Activated CD4-positive, alpha-beta T cell treated with anti-CD3 and anti-CD28 coated beads, Interleukin-2, amount 10 ng/mL, durations not matched to agents 7 days and 5 days (primary cell): ENCODE data around the gene F3. TPM values are rescaled to one million over a fixed set of nuclear protein-coding genes. Genes with fewer than 3 reads are reported as not detected.
"Not testable (repeated sequence)": the region's sequence is repeated elsewhere in the genome, so short reads cannot be mapped to it uniquely, and the experiment has no call there.

Experiments
- CTCF ChIA-PET: fragments of 350-600 bp; sonication (Branson Sonifier 250); formaldehyde crosslinking; loops from one replicate; lab custom pipeline; 2021; ENCODE audit warnings: antibody characterized with exemption; lab: Charles Lee
- POLR2A ChIA-PET: fragments of 350-600 bp; sonication (Branson Sonifier 250); formaldehyde crosslinking; loops from one replicate; lab custom pipeline; 2021; ENCODE audit warnings: antibody characterized with exemption; lab: Charles Lee
- DNase-seq: peaks from one replicate; pipeline ENCODE4 v3.0.0-alpha.2; 2020
- H3K27ac Mint-ChIP-seq: one replicate; pipeline ENCODE4 v1.8.0; 2021; ENCODE audit warnings: mild to moderate bottlenecking, moderate library complexity, mixed read lengths
- H3K27me3 Mint-ChIP-seq: one replicate; pipeline ENCODE4 v1.8.0; 2021; ENCODE audit warnings: mixed read lengths
- H3K36me3 Mint-ChIP-seq: one replicate; pipeline ENCODE4 v1.8.0; 2021; ENCODE audit warnings: low read depth, mixed read lengths
- H3K4me1 Mint-ChIP-seq: one replicate; pipeline ENCODE4 v1.8.0; 2021; ENCODE audit warnings: mixed read lengths
- H3K4me3 Mint-ChIP-seq: one replicate; pipeline ENCODE4 v1.8.0; 2021; ENCODE audit warnings: mild to moderate bottlenecking, moderate library complexity, mixed read lengths
- H3K9me3 Mint-ChIP-seq: one replicate; pipeline ENCODE4 v1.8.0; 2021; ENCODE audit warnings: mixed read lengths
- total RNA-seq, 2 experiments: library from RNA; stranded (reverse); gene quantifications; one replicate each; pipeline ENCODE4 v1.2.3, GENCODE V29; 2021

The F3 gene
- total RNA-seq, result not detected

DNA sequence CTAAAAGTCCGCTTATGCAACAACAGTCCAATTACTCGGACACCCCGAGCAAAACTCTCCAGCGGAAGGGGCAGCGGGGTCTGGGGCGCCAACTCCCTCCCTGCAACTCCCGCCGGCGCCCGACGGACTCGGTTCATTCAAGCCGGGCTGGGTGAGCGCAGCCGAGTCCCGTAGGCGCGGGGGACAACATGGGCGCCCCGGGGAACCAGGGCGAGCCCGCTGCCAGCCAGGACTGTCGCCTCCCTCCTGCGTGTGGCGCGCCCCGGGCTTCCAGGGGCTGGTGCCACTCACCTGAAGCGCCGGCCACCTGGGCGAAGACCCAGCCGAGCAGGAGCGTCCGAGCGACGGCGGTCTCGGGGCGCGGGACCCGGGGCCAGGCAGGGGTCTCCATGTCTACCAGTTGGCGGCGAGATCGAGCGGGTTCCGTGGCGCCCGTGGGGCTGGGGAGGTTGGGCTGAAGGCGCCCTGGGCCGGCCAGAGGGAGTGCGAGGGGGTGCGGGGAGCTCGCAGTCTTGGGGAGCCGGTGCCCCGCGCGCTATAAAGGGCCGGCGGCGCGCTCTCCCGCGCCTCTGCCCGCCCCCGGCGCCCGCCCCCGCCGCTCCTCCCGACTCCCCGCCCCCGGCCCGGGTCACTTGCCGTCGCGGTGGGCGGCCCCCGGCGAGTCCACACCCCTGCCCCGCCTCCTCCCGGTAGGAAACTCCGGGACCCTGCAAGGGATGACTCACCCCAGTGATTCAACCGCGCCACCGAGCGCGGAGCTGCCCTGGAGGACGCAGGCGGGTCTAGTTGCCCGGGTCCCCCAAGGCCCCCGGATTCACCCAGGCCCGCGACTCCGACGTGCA, at the start of gene F3:
F3 (minus strand) TSS at position 514 of the 842 bp plus-strand sequence; CDS start at position 391, 123 bp downstream.
- peak; percentile 55 for DNase-seq
- ChIA-PET CTCF (interaction anchor here (1.4 kb wide), 1 partner anchor 261 kb away, joined by 4 read pairs; no protein-coding TSS in a partner anchor), POLR2A (no interaction called here)
- Mint-ChIP-seq H3K9me3 (no peaks in the 10 kb centered on the region), H3K27me3 (peaks cover 74% of the 10 kb centered on the region), H3K27ac (no peak within 1 kb of the TSS), H3K36me3 (no peaks in the 10 kb centered on the region), H3K4me3 (peak within 1 kb of the TSS; percentile 65), H3K4me1 (peaks cover 16% of the 10 kb centered on the region)

DNA sequence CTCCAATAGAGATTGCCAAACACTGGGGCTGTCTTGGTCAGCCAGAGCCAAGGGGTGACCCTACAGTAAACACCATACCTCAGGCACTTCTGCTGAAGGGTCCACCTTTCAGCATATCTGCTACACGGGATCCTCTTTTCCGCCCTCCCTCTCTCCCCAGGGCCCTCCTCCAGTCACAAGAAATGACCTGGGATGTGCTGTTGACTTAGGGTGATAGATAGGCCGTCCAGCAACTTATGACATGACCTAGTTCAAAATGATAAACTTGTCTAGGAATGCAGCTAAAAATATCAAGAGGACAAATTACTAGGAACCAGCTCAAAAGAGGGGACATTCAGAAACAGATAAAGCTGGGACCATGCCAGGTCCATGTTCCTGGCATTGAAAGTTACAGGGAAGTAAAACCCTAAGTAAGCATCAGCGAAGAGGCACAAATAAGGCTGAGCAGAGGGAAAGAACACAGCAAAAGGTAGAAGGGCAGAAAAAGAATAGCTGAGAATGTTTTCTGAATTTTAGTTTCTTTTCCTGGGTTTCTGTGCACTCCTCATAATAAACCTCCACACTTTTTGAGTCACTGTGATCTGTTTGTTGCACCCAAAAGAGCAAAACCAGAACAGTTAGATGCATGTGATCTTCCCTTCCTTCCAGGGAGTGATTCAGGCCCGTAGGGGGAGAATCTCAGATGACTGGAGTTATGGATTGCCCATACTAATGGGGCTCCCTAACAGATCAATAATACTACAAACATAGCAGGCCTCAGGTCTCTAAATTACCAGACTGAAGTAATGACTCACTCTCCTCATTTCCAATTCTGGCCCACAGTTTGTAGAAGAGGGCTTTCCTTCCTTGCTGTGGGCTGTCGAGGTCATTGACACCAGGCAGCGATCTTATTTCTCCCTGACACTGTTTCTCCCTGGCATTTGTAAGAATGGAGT, 48.9 kb upstream of the F3 start:
- no peak overlapping the region for H3K27ac Mint-ChIP-seq
- H3K36me3 Mint-ChIP-seq, result no peaks in the 10 kb centered on the region
- peaks cover 11% of the 10 kb centered on the region for H3K27me3 Mint-ChIP-seq
- no peaks in the 10 kb centered on the region for H3K4me1 Mint-ChIP-seq
- H3K4me3 Mint-ChIP-seq, result no peak overlapping the region
- no peaks in the 10 kb centered on the region for H3K9me3 Mint-ChIP-seq
- DNase-seq, result no peak
- ChIA-PET CTCF (no interaction called here), POLR2A (no interaction called here)

DNA sequence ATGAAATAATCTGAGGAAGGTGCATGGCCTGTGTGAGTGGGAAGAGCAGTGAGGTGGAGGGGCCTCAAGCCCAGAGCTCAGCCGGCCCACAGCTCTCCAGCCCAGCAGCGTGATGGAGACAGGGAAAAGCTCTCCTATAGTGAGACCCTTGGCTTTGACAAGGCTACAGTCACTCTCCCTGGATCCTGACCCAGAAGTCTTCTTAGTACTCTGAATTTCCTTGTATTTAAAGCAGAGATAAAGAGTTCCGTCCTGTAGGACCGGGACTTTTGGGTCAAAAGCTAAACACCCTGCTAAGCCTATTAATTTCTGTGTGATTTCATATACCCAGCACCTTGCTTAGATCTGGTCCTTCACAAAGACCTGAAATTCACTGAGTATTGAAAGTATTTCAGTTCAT, 48.2 kb upstream of the F3 start:
- H3K27me3 Mint-ChIP-seq, result peaks cover 14% of the 10 kb centered on the region
- H3K27ac Mint-ChIP-seq, result no peak overlapping the region
- H3K36me3 Mint-ChIP-seq, result no peaks in the 10 kb centered on the region
- CTCF ChIA-PET, result no interaction called here
- no peak for DNase-seq
- H3K4me1 Mint-ChIP-seq, result no peaks in the 10 kb centered on the region
- POLR2A ChIA-PET, result no interaction called here
- no peak overlapping the region for H3K4me3 Mint-ChIP-seq
- no peaks in the 10 kb centered on the region for H3K9me3 Mint-ChIP-seq

DNA sequence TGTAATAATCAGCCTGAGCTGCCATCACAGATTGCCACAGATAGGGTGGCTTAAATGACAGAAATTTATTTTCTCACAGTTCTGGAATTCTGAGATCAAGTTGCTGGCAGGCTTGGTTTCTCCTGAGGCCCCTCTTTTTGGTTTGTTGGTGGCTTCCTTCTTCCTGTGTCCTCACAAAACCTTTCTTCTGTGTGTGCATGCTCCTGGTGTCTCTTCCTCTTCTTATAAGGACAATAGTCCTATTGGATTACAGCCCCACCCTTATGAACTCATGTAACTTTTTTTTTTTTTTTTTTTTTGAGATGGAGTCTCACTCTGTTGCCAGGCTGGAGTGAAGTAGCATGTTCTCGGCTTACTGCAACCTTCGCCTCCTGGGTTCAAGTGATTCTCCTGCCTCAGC, 41.0 kb upstream of the F3 start:
- Mint-ChIP-seq H3K9me3 (peaks cover 7% of the 10 kb centered on the region), H3K4me1 (no peaks in the 10 kb centered on the region), H3K4me3 (no peak overlapping the region), H3K36me3 (no peaks in the 10 kb centered on the region), H3K27me3 (peaks cover 24% of the 10 kb centered on the region), H3K27ac (no peak overlapping the region)
- POLR2A ChIA-PET, result no interaction called here
- DNase-seq, result no peak
- CTCF ChIA-PET, result no interaction called here

DNA sequence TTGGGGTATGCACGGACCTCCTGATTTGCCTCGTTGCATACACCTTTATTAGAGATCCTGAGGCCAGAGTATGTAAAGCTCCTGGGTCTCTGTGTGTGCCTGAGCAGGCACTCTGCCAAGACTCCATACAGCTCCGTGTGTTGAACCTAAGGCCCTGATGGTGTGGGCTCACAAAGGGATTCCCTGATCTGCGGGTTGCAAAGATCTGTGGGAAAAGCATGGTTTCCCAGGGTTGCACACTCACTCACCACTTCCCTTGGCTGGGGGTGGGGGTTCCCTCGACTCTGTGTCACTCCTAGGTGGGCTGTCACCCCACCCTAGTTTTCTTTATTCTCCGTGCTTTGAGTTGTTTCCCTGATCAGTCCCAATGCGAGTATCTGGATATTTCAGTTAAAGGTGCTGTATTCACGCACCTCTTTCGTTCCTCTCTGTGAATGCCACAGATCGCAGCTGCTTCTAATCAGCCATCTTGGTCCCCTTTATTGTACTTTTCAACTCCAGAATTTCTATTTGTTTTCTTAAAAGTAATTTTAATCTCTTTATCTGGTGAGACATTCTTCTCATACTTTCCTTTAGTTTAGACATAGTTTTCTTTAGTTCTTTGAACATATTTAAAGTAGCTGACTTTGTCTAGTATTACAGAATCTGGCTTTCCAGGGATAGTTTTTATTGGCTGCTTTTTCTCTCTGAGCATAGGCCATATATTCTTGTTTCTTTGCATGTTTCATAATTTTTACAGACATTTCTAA, 39.0 kb upstream of the F3 start:
- H3K36me3 Mint-ChIP-seq, result no peaks in the 10 kb centered on the region
- no peak overlapping the region for H3K4me3 Mint-ChIP-seq
- DNase-seq, result no peak
- POLR2A ChIA-PET, result no interaction called here
- no peak overlapping the region for H3K27ac Mint-ChIP-seq
- no peaks in the 10 kb centered on the region for H3K4me1 Mint-ChIP-seq
- peaks cover 14% of the 10 kb centered on the region for H3K9me3 Mint-ChIP-seq
- CTCF ChIA-PET, result no interaction called here
- peaks cover 18% of the 10 kb centered on the region for H3K27me3 Mint-ChIP-seq

DNA sequence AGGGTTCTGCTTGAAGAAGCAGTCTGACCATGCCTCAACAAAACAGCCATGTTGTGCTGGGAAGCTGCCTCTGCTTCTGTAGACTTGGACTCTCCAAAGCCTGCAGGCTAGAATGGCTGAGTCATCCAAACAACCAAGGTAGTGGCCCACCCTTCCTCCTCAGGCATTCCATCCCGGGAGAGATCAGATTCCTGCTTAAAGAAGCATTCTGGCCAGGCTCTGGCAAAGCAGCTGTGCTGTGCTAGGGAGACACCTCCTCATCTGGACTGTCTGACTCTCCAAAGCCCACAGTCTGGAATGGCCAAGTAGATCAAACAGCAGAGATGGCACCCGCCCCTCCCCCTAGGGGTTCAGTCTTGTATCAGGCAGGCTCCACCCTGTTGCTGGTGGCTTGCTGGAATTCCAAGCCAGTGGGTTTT, 38.3 kb upstream of the F3 start:
- no peak for DNase-seq
- peaks cover 17% of the 10 kb centered on the region for H3K27me3 Mint-ChIP-seq
- CTCF ChIA-PET, result no interaction called here
- POLR2A ChIA-PET, result no interaction called here
- H3K36me3 Mint-ChIP-seq, result no peaks in the 10 kb centered on the region
- H3K27ac Mint-ChIP-seq, result no peak overlapping the region
- H3K9me3 Mint-ChIP-seq, result peaks cover 14% of the 10 kb centered on the region
- no peaks in the 10 kb centered on the region for H3K4me1 Mint-ChIP-seq
- no peak overlapping the region for H3K4me3 Mint-ChIP-seq

DNA sequence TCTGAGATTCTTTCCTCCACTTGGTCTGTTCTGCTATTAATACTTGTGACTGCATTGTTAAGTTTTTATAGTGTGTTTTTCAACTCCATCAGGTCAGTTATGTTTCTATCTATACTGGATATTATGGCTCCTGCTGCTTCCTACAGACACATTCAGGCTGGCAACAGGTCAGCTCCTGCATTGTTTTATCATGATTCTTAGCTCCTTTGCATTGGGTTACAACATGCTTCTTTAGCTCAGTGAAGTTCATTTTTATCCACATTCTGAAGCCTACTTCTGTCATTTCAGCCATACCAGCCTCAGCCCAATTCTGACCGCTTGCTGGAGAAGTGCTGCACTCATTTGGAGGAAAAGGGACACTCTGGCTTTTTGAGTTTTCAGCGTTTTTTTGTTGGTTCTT, 37.3 kb upstream of the F3 start:
- no peaks in the 10 kb centered on the region for H3K36me3 Mint-ChIP-seq
- ChIA-PET POLR2A (no interaction called here), CTCF (no interaction called here)
- H3K4me1 Mint-ChIP-seq, result no peaks in the 10 kb centered on the region
- peaks cover 15% of the 10 kb centered on the region for H3K27me3 Mint-ChIP-seq
- no peak for DNase-seq
- H3K4me3 Mint-ChIP-seq, result no peak overlapping the region
- no peak overlapping the region for H3K27ac Mint-ChIP-seq
- H3K9me3 Mint-ChIP-seq, result peaks cover 14% of the 10 kb centered on the region

DNA sequence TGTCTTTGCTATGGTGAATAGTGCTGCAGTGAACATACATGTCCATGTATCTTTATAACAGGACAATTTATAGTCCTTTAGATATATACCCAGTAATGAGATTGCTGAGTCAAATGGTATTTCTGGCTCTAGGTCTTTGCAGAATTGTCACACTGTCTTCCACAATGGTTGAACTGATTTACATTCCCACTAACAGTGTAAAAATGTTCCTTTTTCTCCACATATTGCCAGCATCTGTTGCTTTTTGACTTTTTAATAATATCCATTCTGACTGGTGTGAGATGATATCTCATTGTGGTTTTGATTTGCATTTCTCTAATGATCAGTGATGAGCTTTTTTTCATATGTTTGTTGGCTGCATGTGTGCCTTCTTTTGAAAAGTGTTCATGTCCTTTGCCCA, 32.4 kb upstream of the F3 start:
- H3K27ac Mint-ChIP-seq, CTCF ChIA-PET, DNase-seq, POLR2A ChIA-PET, H3K36me3 Mint-ChIP-seq, H3K4me1 Mint-ChIP-seq, H3K4me3 Mint-ChIP-seq: not testable (repeated sequence)
- H3K27me3 Mint-ChIP-seq, result peaks cover 14% of the 10 kb centered on the region
- peaks cover 12% of the 10 kb centered on the region for H3K9me3 Mint-ChIP-seq

DNA sequence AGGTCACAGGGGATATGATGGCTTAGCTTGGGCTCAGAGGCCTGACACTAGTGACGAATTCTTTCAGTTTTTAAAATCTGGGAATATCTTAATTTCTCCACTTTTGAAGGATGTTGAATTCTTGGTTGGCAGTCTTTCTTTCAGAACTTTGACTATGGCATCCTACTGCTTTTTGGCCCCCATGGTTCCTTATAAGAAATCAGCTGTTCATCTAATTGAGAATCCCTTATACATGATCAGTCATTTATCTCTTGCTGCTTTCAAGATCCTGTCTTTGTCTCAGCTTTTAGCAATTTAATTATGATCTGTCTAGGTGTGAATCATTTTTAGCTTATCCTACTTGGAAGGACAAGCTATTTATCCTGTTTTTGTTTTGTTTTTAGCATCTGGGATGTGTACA, 31.2 kb upstream of the F3 start:
- Mint-ChIP-seq H3K36me3 (no peaks in the 10 kb centered on the region), H3K4me1 (no peaks in the 10 kb centered on the region), H3K27me3 (peaks cover 11% of the 10 kb centered on the region), H3K9me3 (peaks cover 9% of the 10 kb centered on the region), H3K27ac (no peak overlapping the region), H3K4me3 (no peak overlapping the region)
- ChIA-PET POLR2A (no interaction called here), CTCF (no interaction called here)
- DNase-seq, result no peak

DNA sequence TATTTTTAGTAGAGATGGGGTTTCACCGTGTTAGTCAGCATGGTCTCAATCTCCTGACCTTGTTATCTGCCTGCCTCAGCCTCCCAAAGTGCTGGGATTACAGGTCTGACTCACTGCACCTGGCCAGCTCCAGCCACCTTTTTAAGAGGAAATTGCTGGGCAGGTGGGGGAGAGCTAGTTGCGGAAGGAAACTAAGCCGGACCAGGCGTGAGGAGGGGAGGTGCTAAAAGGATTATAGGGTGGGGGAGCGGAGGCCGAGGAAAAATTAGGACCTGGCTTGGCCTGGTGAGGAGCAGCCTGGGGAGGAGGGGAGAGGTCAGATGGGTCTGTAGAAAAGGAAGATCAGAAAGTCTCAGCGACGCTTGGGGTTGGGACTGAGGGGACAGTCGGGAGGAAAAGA, 29.4 kb upstream of the F3 start:
- CTCF ChIA-PET, H3K27ac Mint-ChIP-seq, H3K36me3 Mint-ChIP-seq, H3K4me3 Mint-ChIP-seq, H3K9me3 Mint-ChIP-seq, H3K27me3 Mint-ChIP-seq, POLR2A ChIA-PET, DNase-seq, H3K4me1 Mint-ChIP-seq: not testable (repeated sequence)

DNA sequence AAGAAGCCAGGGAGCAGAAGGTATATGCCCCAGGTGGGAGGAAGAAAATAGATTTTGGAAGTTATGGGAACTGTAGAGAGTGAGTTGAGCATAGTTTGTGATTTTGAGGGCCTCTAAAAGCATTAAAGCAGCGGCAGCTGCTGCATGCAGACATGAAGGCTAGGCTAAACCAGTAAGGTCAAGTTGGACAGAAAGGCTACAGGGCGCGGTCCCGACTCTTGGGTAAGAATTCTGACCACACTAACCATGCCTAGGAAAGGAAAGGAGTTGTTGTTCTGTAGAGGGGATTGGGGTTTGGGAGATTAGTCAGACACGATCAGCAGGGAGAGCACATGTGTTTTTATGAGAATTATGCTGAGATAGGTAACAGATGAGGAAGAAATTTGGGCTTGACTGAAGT, 27.2 kb upstream of the F3 start:
- POLR2A ChIA-PET, H3K4me1 Mint-ChIP-seq, H3K27ac Mint-ChIP-seq, H3K4me3 Mint-ChIP-seq, DNase-seq, CTCF ChIA-PET, H3K9me3 Mint-ChIP-seq, H3K36me3 Mint-ChIP-seq, H3K27me3 Mint-ChIP-seq: not testable (repeated sequence)

DNA sequence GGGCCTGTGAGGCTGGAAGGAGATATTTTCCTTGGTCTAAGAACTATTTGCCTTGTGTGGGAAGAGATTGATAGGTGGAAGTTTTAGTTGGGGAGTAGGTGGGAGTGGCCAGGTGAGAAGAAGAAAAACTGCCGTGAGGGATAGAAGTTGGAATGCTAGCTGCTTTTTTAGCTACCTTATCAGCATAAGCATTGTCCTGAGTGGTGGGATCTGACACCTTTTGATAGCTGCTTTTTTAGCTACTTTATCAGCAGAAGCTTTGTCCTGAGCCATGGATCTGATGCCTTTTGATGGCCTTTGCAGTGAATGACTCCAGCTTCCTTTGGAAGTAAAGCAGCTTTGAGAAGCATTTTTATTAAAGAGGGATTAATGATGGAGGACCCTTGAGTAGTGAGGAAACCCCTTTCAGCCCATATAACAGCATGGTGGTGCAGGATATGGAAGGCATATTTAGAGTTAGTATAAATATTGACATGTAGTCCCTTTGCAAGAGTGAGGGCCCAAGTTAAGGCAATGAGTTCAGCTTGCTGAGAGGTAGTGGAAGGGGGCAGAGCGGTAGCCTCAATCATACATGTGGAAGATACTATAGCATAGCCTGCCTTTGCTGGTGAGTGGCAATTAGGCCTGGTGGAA, 26.5 kb upstream of the F3 start:
- H3K27me3 Mint-ChIP-seq, H3K36me3 Mint-ChIP-seq, DNase-seq, H3K4me1 Mint-ChIP-seq, H3K27ac Mint-ChIP-seq, H3K9me3 Mint-ChIP-seq, H3K4me3 Mint-ChIP-seq, CTCF ChIA-PET, POLR2A ChIA-PET: not testable (repeated sequence)
